Testis (tissue), 3 donors: Measurements from ENCODE around the gene CDC42EP4. TPM values are rescaled to one million over a fixed set of nuclear protein-coding genes. Genes with fewer than 3 reads are reported as not detected.

Source experiments
- DNase-seq: peaks from one replicate; pipeline ENCODE4 v3.0.0-alpha.2; 2019
- H3K27ac ChIP-seq, 2 donors: fragments of 200-600 bp; sonication (generic); one replicate each; pipeline ENCODE4 v1.5.1; 2019
- H3K27me3 ChIP-seq: fragments of 200-600 bp; sonication (generic); one replicate; pipeline ENCODE4 v1.5.1; 2019
- H3K36me3 ChIP-seq: fragments of 200-600 bp; sonication (generic); one replicate; pipeline ENCODE4 v1.5.1; 2017; ENCODE audit warnings: low read depth; ENCODE audit errors: missing control alignments
- H3K4me1 ChIP-seq: fragments of 200-600 bp; sonication (generic); one replicate; pipeline ENCODE4 v1.5.1; 2019
- H3K4me3 ChIP-seq, 2 donors: fragments of 200-600 bp; sonication (generic); one replicate each; pipeline ENCODE4 v1.5.1; 2017 to 2019
- H3K9me3 ChIP-seq: fragments of 200-600 bp; sonication (generic); one replicate; pipeline ENCODE4 v1.5.1; 2017
- CTCF ChIP-seq, 3 experiments: fragments of 450-650 bp in 2 of 3; fragments of 200-600 bp in 1 of 3; sonication (generic) in 1 of 3; IDR thresholded peaks; one replicate each; pipeline ENCODE4 v1.5.1; 2016 to 2019; ENCODE audit warnings: antibody characterized with exemption in 3 of 3, mild to moderate bottlenecking in 2 of 3, moderate library complexity in 1 of 3
- POLR2A ChIP-seq: fragments of 450-650 bp; IDR thresholded peaks from one replicate; pipeline ENCODE4 v1.6.1; 2017; ENCODE audit warnings: antibody characterized with exemption, mild to moderate bottlenecking, moderate library complexity
- WGBS, 2 donors: methylation state at CpG; one replicate each; pipeline ENCODE4 v1.1.5; 2018; 5-methylcytosine and 5-hydroxymethylcytosine counted together
- intact Hi-C: fragments of 100-400 bp; cut with DNase I; formaldehyde crosslinking; loops from one replicate; pipeline ENCODE4 v1.15.1; 2023; ENCODE audit warnings: low total_unique reads
- polyA plus RNA-seq: library from polyadenylated mRNA; stranded (reverse); fragments of 350-450 nt; fragmentation: Illumina TruSeq; extraction: RNeasy Lipid Tissue Mini Kit (QIAGEN cat#74804); gene quantifications from one replicate; pipeline ENCODE4 v1.2.3, GENCODE V29; 2014; ENCODE audit warnings: low read depth, low replicate concordance; ENCODE audit not compliant: insufficient read depth
- total RNA-seq, 2 donors: library from RNA; depleted of rRNA; stranded (reverse); fragments of >200 nt; gene quantifications; one replicate each; pipeline ENCODE4 v1.2.3, GENCODE V29; 2016

CDC42EP4 gene
- total and polyA plus RNA-seq, 3 donors from 2014 or later: 55.9 to 140 (median 103) TPM

GRCh38 chr17:73349647-73350046, 37.8 kb upstream of the CDC42EP4 start:
- Histone ChIP-seq H3K4me1 (peaks cover 27% of the 10 kb centered on the region), H3K27me3 (no peaks in the 10 kb centered on the region), H3K36me3 (no peaks in the 10 kb centered on the region), H3K9me3 (no peaks in the 10 kb centered on the region), H3K27ac (peak overlapping the region in 1 of 2 donors; percentile 39), H3K4me3 (no peak overlapping the region)
- TF ChIP-seq POLR2A: no peak
- TF ChIP-seq CTCF (IDR thresholded peaks at IDR 0.05): no peak
- WGBS, 2 donors: 98 to 99% methylated on average over 9 of the region's 9 CpGs
- intact Hi-C loops: no loop called here
- DNase-seq: no peak

GRCh38 chr17:73349138-73349537, 37.3 kb upstream of the CDC42EP4 start:
- WGBS, 2 donors: 39 to 49% methylated on average over 6 of the region's 6 CpGs
- no peak for TF ChIP-seq POLR2A
- no peak for TF ChIP-seq CTCF (IDR thresholded peaks at IDR 0.05)
- DNase-seq: peak; percentile 71
- H3K4me3 ChIP-seq: no peak overlapping the region
- peak overlapping the region; percentile 36 to 39 for H3K27ac ChIP-seq
- H3K4me1 ChIP-seq: peaks cover 27% of the 10 kb centered on the region
- intact Hi-C loops: no loop called here
- no peaks in the 10 kb centered on the region for H3K9me3 ChIP-seq
- no peaks in the 10 kb centered on the region for H3K27me3 ChIP-seq
- no peaks in the 10 kb centered on the region for H3K36me3 ChIP-seq

- TF ChIP-seq CTCF (IDR thresholded peaks at IDR 0.05): no peak
- TF ChIP-seq POLR2A: no peak
- Histone ChIP-seq H3K36me3 (no peaks in the 10 kb centered on the region), H3K27ac (peak overlapping the region; percentile 36 to 39), H3K4me1 (peaks cover 29% of the 10 kb centered on the region), H3K4me3 (no peak overlapping the region), H3K9me3 (no peaks in the 10 kb centered on the region), H3K27me3 (no peaks in the 10 kb centered on the region)
- intact Hi-C loops: no loop called here
- 44 to 64% methylated on average over 4 of the region's 4 CpGs for WGBS, 2 donors
- no peak for DNase-seq
Observed at GRCh38 chr17:73348829-73349095, 37.0 kb upstream of the CDC42EP4 start.

- no peak for DNase-seq
- H3K9me3 ChIP-seq: no peaks in the 10 kb centered on the region
- no peaks in the 10 kb centered on the region for H3K36me3 ChIP-seq
- intact Hi-C loops: no loop called here
- TF ChIP-seq CTCF (IDR thresholded peaks at IDR 0.05) (no peak), POLR2A (no peak)
- H3K4me1 ChIP-seq: peaks cover 35% of the 10 kb centered on the region
- 82 to 84% methylated on average over 14 to 19 of the region's 19 CpGs for WGBS, 2 donors
- H3K27ac ChIP-seq: peak overlapping the region; percentile 36 to 39
- no peak overlapping the region for H3K4me3 ChIP-seq
- no peaks in the 10 kb centered on the region for H3K27me3 ChIP-seq
Observed at GRCh38 chr17:73348018-73348828, 36.4 kb upstream of the CDC42EP4 start.

GRCh38 chr17:73347351-73347750, 35.5 kb upstream of the CDC42EP4 start:
- Histone ChIP-seq H3K27ac (peak overlapping the region; percentile 24 to 39), H3K4me1 (peaks cover 43% of the 10 kb centered on the region), H3K36me3 (no peaks in the 10 kb centered on the region), H3K27me3 (no peaks in the 10 kb centered on the region), H3K4me3 (no peak overlapping the region), H3K9me3 (no peaks in the 10 kb centered on the region)
- TF ChIP-seq CTCF (IDR thresholded peaks at IDR 0.05) (no peak), POLR2A (no peak)
- WGBS, 2 donors: 47 to 52% methylated on average over 3 to 5 of the region's 5 CpGs
- intact Hi-C loops: no loop called here
- peak; percentile 78 for DNase-seq
